DOHH2 (cell line): ENCODE results near the gene ZNF662.

Experiments used
- H3F3A ChIP-seq: fragments of 200-600 bp; sonication (generic), shearing (Covaris generic); 2 replicates; pipeline ENCODE4 v1.6.0; 2016; ENCODE audit warnings: antibody characterized with exemption, mild to moderate bottlenecking; ENCODE audit not compliant: control insufficient read depth, insufficient read depth
- H3K27ac ChIP-seq: fragments of 200-600 bp; sonication (generic); 2 replicates; pipeline ENCODE4 v1.5.1; 2014; ENCODE audit warnings: low read depth, mild to moderate bottlenecking, low read length, moderate library complexity
- H3K27me3 ChIP-seq: fragments of 200-600 bp; sonication (generic); 2 replicates; pipeline ENCODE4 v1.6.1; 2014; ENCODE audit warnings: mild to moderate bottlenecking, low read length, mixed read lengths; ENCODE audit not compliant: control insufficient read depth
- H3K36me3 ChIP-seq: fragments of 200-600 bp; sonication (generic); 2 replicates; pipeline ENCODE4 v1.6.1; 2014; ENCODE audit warnings: mild to moderate bottlenecking, low read length, moderate library complexity, mixed read lengths; ENCODE audit not compliant: control insufficient read depth
- H3K4me1 ChIP-seq: fragments of 200-600 bp; sonication (generic); 2 replicates; pipeline ENCODE4 v1.6.1; 2014; ENCODE audit warnings: mild to moderate bottlenecking, low read length, mixed read lengths; ENCODE audit not compliant: control insufficient read depth
- H3K4me2 ChIP-seq: fragments of 200-600 bp; sonication (generic); 2 replicates; pipeline ENCODE4 v1.6.0; 2014; ENCODE audit warnings: mild to moderate bottlenecking, low read length, moderate library complexity
- H3K4me3 ChIP-seq: fragments of 200-600 bp; sonication (generic); 2 replicates; pipeline ENCODE4 v1.5.1; 2014; ENCODE audit warnings: mild to moderate bottlenecking, low read length, mixed read lengths
- H3K79me2 ChIP-seq: fragments of 200-600 bp; sonication (generic); 2 replicates; pipeline ENCODE4 v1.6.1; 2014; ENCODE audit warnings: mild to moderate bottlenecking, low read length, mixed read lengths; ENCODE audit not compliant: control insufficient read depth
- H3K9me2 ChIP-seq: fragments of 200-600 bp; sonication (generic); replicated peaks from 2 replicates; pipeline ENCODE4 v1.6.1; 2014; ENCODE audit warnings: mild to moderate bottlenecking, low read length, mixed read lengths; ENCODE audit not compliant: control insufficient read depth
- H3K9me3 ChIP-seq: fragments of 200-600 bp; sonication (generic); 2 replicates; pipeline ENCODE4 v1.6.1; 2014; ENCODE audit warnings: antibody characterized with exemption, low read length, mixed read lengths; ENCODE audit not compliant: control insufficient read depth, insufficient read depth
- H4K20me1 ChIP-seq: fragments of 200-600 bp; sonication (generic); 2 replicates; pipeline ENCODE4 v1.6.0; 2014; ENCODE audit warnings: low read depth, mild to moderate bottlenecking, antibody characterized with exemption, low read length, moderate library complexity; ENCODE audit not compliant: control insufficient read depth, insufficient read depth
- CTCF ChIP-seq: fragments of 200-600 bp; sonication (generic); IDR thresholded peaks from one replicate; pipeline ENCODE4 v1.5.1; 2014; ENCODE audit warnings: antibody characterized with exemption, mild to moderate bottlenecking, low read depth, low read length; ENCODE audit not compliant: poor library complexity, severe bottlenecking
- EZH2phosphoT487 ChIP-seq: fragments of 200-600 bp; sonication (generic); IDR thresholded peaks from 2 replicates; pipeline ENCODE4 v1.6.1; 2017; ENCODE audit warnings: borderline replicate concordance, mild to moderate bottlenecking, antibody characterized with exemption, low read length, moderate library complexity, mixed read lengths

The ZNF662 gene

DNA sequence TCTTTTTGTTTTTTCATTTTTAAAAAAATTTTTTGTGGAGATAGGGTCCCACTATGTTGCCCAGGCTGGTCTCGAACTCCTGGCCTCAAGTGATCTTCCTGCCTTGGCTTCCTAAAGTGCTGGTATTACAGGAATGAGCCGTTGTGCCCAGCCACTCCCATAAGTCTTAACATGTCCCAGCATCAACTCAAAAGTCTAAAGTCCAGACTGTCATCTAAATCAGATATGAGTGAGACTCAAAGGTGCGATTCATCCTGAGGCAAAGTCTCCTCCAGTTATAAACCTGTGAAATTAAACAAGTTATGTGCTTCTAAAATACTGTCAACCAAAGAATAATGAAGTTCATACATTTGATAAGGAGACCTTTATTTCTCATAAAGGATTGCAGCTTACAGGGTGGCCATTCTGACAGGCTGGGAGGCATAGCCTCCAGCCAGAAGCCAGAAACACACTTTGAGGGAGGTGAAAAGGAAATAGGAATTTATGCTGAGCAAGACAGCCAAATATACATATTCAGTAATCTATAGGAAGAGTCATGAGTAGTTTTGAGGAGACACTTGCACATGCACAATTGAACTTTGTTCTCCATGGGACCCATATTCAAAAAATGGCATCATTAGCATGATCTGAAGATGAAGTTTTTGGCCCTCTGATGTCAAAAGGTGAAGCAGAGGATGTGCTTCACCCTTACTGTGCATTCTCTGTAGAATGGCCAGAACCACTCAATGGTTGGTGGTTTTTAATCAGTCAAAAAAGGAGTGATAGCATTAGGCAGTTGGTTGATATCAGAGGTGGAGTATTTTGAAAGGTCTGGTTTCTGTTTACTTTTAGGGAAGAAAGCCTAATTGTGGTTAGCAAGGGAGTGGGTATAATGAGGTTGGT, 11.0 kb upstream of the ZNF662 start:
- Histone ChIP-seq H3K27me3 (0 out of 2 replicates have a peak, but pooled peaks cover 3% of the 10 kb centered on the region), H4K20me1 (no peaks in the 10 kb centered on the region), H3K36me3 (no peaks in the 10 kb centered on the region)

GRCh38 chr3:42895580-42895868, 10.4 kb upstream of the ZNF662 start:
- Histone ChIP-seq H3K4me1 (no peaks in the 10 kb centered on the region), H3K9me2 (no peaks in the 10 kb centered on the region), H4K20me1 (no peaks in the 10 kb centered on the region), H3K79me2 (no peaks in the 10 kb centered on the region), H3K36me3 (no peaks in the 10 kb centered on the region), H3K9me3 (no peaks in the 10 kb centered on the region), H3K4me2 (no peak overlapping the region), H3K27me3 (0 out of 2 replicates have a peak, but pooled peaks cover 3% of the 10 kb centered on the region), H3K4me3 (no peak overlapping the region), H3K27ac (no peak overlapping the region), H3F3A (no peaks in the 10 kb centered on the region)
- TF ChIP-seq CTCF (no peak), EZH2phosphoT487 (no peak)

More for the DNA sequence above, 11.0 kb upstream of the ZNF662 start:
- Histone ChIP-seq H3K4me1 (no peaks in the 10 kb centered on the region), H3K27ac (no peak overlapping the region), H3F3A (no peaks in the 10 kb centered on the region), H3K79me2 (no peaks in the 10 kb centered on the region), H3K9me2 (no peaks in the 10 kb centered on the region), H3K4me2 (no peak overlapping the region), H3K9me3 (no peaks in the 10 kb centered on the region), H3K4me3 (no peak overlapping the region)
- TF ChIP-seq CTCF (no peak), EZH2phosphoT487 (no peak)

GRCh38 chr3:42898896-42899675, 6.9 kb upstream of the ZNF662 start:
- H3K27me3 ChIP-seq, result 0 out of 2 replicates have a peak, but pooled peaks cover 3% of the 10 kb centered on the region
- no peaks in the 10 kb centered on the region for H3K36me3 ChIP-seq
- H3K4me2 ChIP-seq, result no peak overlapping the region
- no peaks in the 10 kb centered on the region for H4K20me1 ChIP-seq
- TF ChIP-seq CTCF (no peak), EZH2phosphoT487 (no peak)
- no peak overlapping the region for H3K4me3 ChIP-seq
- H3K9me3 ChIP-seq, result no peaks in the 10 kb centered on the region
- H3K9me2 ChIP-seq, result no peaks in the 10 kb centered on the region
- no peaks in the 10 kb centered on the region for H3K79me2 ChIP-seq
- H3K27ac ChIP-seq, result no peak overlapping the region
- no peaks in the 10 kb centered on the region for H3F3A ChIP-seq
- no peaks in the 10 kb centered on the region for H3K4me1 ChIP-seq
